Measurements from ENCODE around the gene RRP1B. TPM values are rescaled to one million over a fixed set of nuclear protein-coding genes. Genes with fewer than 3 reads are reported as not detected.
A peak's percentile ranks its signal among the peaks of the same experiment; 100 is the strongest.

RRP1B gene
- total and polyA plus RNA-seq, 5 donors, result 4.7 to 12.5 (median 11.2) TPM

DNA sequence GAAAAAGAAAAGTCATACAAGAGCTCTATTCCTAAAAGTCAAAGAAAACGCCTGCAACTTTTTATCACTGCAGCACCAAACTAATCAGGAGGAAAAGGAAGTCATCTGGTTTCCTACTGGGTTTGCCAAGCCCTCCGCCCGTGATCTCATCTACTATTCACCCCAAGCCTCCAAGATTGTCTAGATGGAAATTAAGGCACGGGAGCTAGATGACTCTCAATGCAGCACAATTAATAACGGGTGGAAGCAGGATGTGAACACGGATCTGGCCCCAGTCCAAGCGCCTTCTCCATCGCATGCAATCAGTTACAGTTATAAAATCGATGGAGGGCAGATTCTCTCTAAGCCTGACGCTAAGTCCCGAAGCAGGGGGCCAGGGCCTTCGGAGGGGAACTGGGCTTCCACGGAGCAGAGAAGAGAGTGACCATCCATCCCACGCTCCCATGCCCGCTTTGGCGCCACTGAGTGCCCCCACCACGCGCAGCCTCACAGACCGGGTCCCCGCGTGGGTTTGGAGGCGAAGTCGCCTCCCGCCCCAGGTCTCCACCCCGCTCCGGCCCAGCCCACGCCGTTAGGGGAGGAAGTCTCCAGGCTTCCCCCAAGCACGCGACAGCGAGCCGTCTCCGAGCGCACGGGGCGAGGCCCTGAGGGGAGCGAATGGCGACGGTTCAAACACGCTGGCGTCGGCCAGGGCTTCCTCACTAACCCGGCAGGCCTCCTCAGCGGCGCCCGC lies 1.8 kb upstream of the RRP1B start:
- Histone ChIP-seq H3K27me3 (ENCODE audit: control insufficient read depth, insufficient read depth) (no peaks in the 10 kb centered on the region), H3K4me3 (ENCODE audit: low read length) (no peak overlapping the region), H3K9me3 (ENCODE audit: control insufficient read depth, low read length) (no peaks in the 10 kb centered on the region), H3K27ac (ENCODE audit: low read length) (no peak overlapping the region), H3K4me1 (ENCODE audit: control insufficient read depth, insufficient read depth, low read length) (peaks cover 4% of the 10 kb centered on the region)
- 65% methylated on average over 46 of the region's 46 CpGs for WGBS
- intact Hi-C loops (cut with DNase I), result loop anchor here in 1 of 4 donors (10.0 kb wide), 2 partner anchors 303 to 343 kb away; no protein-coding TSS in a partner anchor
- DNase-seq (peak; percentile 56 to 75 (median 73)), ATAC-seq (peak in 1 of 2 donors; percentile 71)

DNA sequence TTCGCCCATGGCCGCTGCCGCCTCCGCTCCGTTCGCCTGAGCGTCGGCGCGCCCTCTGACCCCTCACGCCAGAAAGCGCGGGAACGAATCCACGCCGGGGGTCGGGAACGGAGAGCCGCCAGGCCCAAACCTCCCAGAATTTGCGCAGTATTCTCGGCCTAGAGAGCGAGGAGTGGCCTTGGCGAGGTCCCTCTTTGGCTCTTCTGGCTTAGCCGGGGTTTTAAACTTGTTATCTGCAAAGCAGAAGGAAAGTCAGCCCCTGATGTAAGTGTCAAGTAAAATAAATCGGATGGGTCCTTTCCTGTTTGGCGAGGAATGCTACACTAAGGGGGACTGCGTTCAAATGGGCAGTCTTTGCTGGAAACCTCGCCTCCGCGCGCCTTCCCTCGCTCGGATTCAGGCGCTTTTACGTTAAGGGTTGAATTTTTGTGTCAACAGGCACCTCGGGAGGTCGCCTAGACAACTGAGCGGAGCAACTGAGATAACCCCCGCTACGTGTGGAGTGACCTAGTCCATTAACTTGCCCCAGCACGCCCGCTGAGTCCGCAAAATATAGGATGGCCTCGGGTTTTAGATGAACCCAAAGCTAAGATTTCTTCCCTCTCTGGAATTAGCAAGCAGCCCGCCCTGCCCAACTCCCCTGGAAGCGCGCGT lies 1.1 kb upstream of the RRP1B start:
- ATAC-seq (peak in 1 of 2 donors; percentile 29), DNase-seq (peak; percentile 33 to 69 (median 66))
- no peaks in the 10 kb centered on the region for H3K27me3 ChIP-seq (ENCODE audit: control insufficient read depth, insufficient read depth)
- H3K9me3 ChIP-seq (ENCODE audit: control insufficient read depth, low read length), result no peaks in the 10 kb centered on the region
- no peak overlapping the region for H3K27ac ChIP-seq (ENCODE audit: low read length)
- WGBS, result 82% methylated on average over 48 of the region's 48 CpGs
- no peak overlapping the region for H3K4me3 ChIP-seq (ENCODE audit: low read length)
- peaks cover 4% of the 10 kb centered on the region for H3K4me1 ChIP-seq (ENCODE audit: control insufficient read depth, insufficient read depth, low read length)
- intact Hi-C loops (cut with DNase I), result loop anchor here in 1 of 4 donors (10.0 kb wide), 2 partner anchors 303 to 343 kb away; no protein-coding TSS in a partner anchor

DNA sequence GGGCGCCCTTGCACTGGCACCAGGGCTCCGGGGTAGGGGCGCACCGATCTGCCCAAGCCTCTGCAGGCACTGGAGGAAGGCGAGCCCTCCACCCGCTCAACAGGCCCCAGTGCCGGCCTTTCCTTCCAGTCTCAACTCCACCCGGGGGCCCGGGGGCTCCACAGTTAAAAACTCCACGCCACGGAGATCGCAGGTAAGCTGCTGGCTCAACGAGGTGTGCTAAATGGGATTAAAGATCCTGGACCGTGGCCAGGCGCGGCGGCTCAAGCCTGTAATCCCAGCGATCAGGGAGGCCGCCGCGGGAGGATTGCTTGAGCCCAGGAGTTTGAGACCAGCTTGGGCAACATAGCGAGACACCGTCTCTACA lies 608 bp upstream of the RRP1B start:
- ATAC-seq (peak; percentile 5 to 21), DNase-seq (peak in 1 of 3 donors; percentile 79)
- WGBS, result 85% methylated on average over 23 of the region's 23 CpGs
- Histone ChIP-seq H3K9me3 (ENCODE audit: control insufficient read depth, low read length) (no peaks in the 10 kb centered on the region), H3K27ac (ENCODE audit: low read length) (peak overlapping the region; percentile 78), H3K4me3 (ENCODE audit: low read length) (no peak overlapping the region), H3K27me3 (ENCODE audit: control insufficient read depth, insufficient read depth) (no peaks in the 10 kb centered on the region), H3K4me1 (ENCODE audit: control insufficient read depth, insufficient read depth, low read length) (peaks cover 4% of the 10 kb centered on the region)
- intact Hi-C loops (cut with DNase I), result loop anchor here in 1 of 4 donors (10.0 kb wide), 2 partner anchors 304 to 344 kb away; no protein-coding TSS in a partner anchor

DNA sequence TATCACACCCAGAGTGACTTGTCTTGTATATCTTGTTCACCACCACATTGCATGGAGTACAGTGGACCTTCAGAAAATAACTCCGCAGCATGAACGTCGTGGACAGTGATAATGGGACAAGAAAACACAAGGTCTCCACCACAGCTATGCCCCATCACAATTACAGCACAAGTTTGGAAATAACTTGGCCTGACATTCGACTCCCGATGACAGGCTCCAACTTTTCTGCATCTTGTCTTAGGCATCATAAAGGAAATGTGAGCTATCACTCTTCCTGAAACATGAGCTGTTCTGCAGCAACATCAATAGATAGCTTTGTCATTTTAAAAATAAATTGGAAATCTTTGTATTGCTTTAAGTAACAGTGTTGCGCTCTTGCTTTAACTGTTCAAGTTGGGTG lies 2.9 kb downstream of the RRP1B start:
- intact Hi-C loops (cut with DNase I), result loop anchor here in 1 of 4 donors (10.0 kb wide), 1 partner anchor 53 kb away; the partner anchor contains the start of gene PDXK
- ATAC-seq (no peak), DNase-seq (no peak)
- no peak overlapping the region for H3K4me3 ChIP-seq (ENCODE audit: low read length)
- H3K4me1 ChIP-seq (ENCODE audit: control insufficient read depth, insufficient read depth, low read length), result peaks cover 4% of the 10 kb centered on the region
- no peaks in the 10 kb centered on the region for H3K27me3 ChIP-seq (ENCODE audit: control insufficient read depth, insufficient read depth)
- WGBS, result 56% methylated on average over 6 of the region's 6 CpGs
- no peaks in the 10 kb centered on the region for H3K9me3 ChIP-seq (ENCODE audit: control insufficient read depth, low read length)
- no peak overlapping the region for H3K27ac ChIP-seq (ENCODE audit: low read length)

DNA sequence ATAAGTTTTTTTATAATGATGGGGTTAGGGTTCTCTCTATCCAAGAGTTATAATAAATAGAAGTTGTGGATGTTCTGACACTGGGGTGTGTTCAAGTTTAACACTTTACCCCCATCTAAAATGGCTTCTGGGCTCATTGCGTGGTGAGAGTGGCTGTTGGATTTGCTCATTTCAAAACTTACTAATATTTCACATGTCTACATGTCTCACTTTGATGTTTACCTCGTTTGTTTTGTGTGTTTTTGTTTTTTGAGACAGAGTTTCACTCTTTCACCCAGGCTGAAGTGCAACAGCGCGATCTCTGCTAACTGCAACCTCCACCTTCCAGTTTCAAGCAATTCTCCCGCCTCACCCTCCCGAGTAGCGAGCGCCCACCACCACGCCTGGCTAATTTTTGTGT lies 3.7 kb downstream of the RRP1B start:
- DNase-seq (no peak), ATAC-seq (no peak)
- intact Hi-C loops (cut with DNase I), result loop anchor here in 1 of 4 donors (10.0 kb wide), 1 partner anchor 52 kb away; the partner anchor contains the start of gene PDXK
- H3K27me3 ChIP-seq (ENCODE audit: control insufficient read depth, insufficient read depth), result no peaks in the 10 kb centered on the region
- WGBS, result 93% methylated on average over 9 of the region's 9 CpGs
- H3K27ac ChIP-seq (ENCODE audit: low read length), result no peak overlapping the region
- peaks cover 4% of the 10 kb centered on the region for H3K4me1 ChIP-seq (ENCODE audit: control insufficient read depth, insufficient read depth, low read length)
- H3K9me3 ChIP-seq (ENCODE audit: control insufficient read depth, low read length), result no peaks in the 10 kb centered on the region
- no peak overlapping the region for H3K4me3 ChIP-seq (ENCODE audit: low read length)

DNA sequence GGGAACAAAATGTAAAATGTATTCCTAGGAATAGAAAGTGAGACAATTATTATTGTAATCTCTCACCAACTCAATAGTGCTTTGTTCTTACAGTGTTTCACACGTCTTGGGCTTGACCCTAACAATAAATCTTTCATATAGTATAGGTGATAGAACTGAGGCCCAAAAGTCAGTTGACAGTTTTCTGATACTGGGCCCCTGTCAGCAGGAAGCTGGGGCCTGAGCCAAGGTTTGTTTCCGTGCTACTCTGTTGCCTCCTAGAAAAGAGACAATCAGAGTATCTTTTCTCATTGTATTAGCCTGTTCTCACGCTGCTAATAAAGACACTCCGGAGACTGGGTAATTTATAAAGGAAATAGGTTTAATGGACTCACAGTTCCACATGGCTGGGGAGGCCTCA lies 5.0 kb downstream of the RRP1B start:
- Histone ChIP-seq H3K27ac (ENCODE audit: low read length) (no peak overlapping the region), H3K4me3 (ENCODE audit: low read length) (no peak overlapping the region), H3K4me1 (ENCODE audit: control insufficient read depth, insufficient read depth, low read length) (peaks cover 4% of the 10 kb centered on the region), H3K9me3 (ENCODE audit: control insufficient read depth, low read length) (no peaks in the 10 kb centered on the region), H3K27me3 (ENCODE audit: control insufficient read depth, insufficient read depth) (no peaks in the 10 kb centered on the region)
- DNase-seq (no peak), ATAC-seq (no peak)
- intact Hi-C loops (cut with DNase I), result loop anchor here in 1 of 4 donors (10.0 kb wide), 1 partner anchor 50 kb away; the partner anchor contains the start of gene PDXK
- 26% methylated on average over 4 of the region's 4 CpGs for WGBS

DNA sequence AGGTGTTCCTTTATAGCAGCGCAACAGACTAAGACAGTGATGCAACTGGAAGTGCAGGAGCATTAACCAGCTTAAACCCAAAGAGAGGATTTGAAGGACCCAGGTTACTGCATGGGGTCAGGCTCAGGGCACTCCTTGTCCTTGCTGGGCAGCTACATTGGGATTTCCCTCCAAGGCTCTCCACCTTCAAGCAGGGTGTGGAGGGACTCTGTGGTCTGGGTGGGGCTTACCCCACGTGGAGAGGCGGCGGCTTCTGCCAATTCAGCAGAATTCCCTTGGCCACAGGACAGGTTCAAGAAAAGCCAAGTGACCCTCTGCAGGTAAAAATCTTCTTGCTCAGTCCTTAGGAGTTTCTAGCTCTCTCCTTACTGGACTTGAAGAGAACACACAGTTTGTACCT lies 6.5 kb downstream of the RRP1B start:
- Histone ChIP-seq H3K27ac (ENCODE audit: low read length) (no peak overlapping the region), H3K27me3 (ENCODE audit: control insufficient read depth, insufficient read depth) (no peaks in the 10 kb centered on the region), H3K4me3 (ENCODE audit: low read length) (no peak overlapping the region), H3K4me1 (ENCODE audit: control insufficient read depth, insufficient read depth, low read length) (no peaks in the 10 kb centered on the region), H3K9me3 (ENCODE audit: control insufficient read depth, low read length) (no peaks in the 10 kb centered on the region)
- no peak for ATAC-seq
- intact Hi-C loops (cut with DNase I), result loop anchor here in 1 of 4 donors (10.0 kb wide), 1 partner anchor 49 kb away; the partner anchor contains the start of gene PDXK
- DNase-seq, result no peak
- 94% methylated on average over 4 of the region's 4 CpGs for WGBS

DNA sequence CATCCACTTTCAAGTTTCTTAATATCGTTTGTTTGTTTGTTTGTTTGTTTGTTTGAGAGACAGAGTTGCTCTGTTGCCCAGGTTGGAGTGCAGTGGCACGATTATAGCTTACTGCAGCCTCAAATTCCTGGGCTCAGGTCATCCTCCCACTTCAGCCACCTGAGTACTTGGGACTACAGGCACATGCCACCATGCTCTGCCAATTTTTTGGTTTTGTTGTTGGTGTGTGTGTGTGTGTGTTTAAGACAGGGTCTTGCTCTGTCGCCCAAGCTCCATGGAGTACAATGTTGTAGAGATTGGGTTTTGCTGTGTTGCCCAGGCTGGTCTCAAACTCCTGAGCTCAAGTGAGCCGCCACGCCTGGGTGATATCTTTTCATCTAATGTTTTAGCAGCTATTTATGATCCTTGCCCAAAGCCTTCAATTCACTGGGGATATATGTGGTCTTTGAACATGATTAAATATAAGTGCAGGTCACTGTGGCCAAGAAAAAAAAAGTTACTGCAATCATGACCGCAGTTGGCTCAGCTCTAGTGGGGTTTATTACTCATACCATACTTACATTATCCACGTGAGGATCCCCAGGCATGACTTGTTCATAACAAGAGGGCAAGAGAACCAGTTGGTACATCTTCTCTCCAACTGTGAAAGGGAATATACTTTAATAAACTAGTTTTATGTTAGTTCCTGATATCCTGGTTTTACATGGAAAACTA lies 8.0 kb downstream of the RRP1B start:
- Histone ChIP-seq H3K4me3 (ENCODE audit: low read length) (no peak overlapping the region), H3K9me3 (ENCODE audit: control insufficient read depth, low read length) (no peaks in the 10 kb centered on the region), H3K4me1 (ENCODE audit: control insufficient read depth, insufficient read depth, low read length) (no peaks in the 10 kb centered on the region), H3K27me3 (ENCODE audit: control insufficient read depth, insufficient read depth) (no peaks in the 10 kb centered on the region), H3K27ac (ENCODE audit: low read length) (no peak overlapping the region)
- 92% methylated on average over 7 of the region's 7 CpGs for WGBS
- DNase-seq, result no peak
- ATAC-seq, result no peak
- intact Hi-C loops (cut with DNase I), result loop anchor here in 1 of 4 donors (10.0 kb wide), 1 partner anchor 47 kb away; the partner anchor contains the start of gene PDXK

DNA sequence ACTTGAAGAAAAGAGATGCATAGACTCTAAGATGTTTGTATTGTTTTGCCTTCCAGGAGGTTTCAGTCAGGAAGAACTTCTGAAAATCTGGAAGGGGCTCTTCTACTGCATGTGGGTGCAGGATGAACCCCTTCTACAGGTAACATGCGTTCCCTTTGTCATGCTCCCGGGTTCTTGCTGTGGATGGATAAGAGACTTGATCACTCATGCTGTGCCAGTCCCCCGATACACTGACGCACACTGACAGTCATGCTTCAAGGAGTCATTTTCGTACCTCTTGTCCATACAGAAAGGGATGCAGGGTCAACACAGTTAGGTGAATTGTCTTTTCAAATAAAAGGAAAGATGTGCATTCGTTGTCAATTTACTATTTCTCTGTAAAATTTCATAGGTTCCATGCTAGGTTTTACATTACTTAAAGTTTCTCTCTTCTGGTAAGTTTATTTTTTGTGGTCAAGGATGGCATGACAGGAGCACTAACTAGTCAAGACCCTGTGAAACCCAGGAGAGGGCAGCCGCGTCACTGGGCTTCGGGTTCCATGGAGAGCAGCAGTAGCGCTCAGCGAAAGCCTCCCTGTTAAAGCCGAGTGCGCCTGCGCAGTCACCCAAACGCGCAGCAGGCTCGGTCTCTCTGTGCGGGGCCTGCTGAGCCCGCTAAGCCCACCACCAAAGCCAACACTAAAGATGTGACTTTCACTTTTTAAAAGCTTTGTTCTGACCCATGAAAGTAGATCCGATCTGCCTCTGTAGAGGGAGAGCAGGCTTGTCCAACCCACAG lies 10.7 kb downstream of the RRP1B start:
- Histone ChIP-seq H3K4me1 (ENCODE audit: control insufficient read depth, insufficient read depth, low read length) (no peaks in the 10 kb centered on the region), H3K27ac (ENCODE audit: low read length) (no peak overlapping the region), H3K27me3 (ENCODE audit: control insufficient read depth, insufficient read depth) (no peaks in the 10 kb centered on the region), H3K4me3 (ENCODE audit: low read length) (no peak overlapping the region), H3K9me3 (ENCODE audit: control insufficient read depth, low read length) (no peaks in the 10 kb centered on the region)
- intact Hi-C loops (cut with DNase I), result loop anchor here in 2 of 4 donors (10.0 kb wide), 2 partner anchors 45 to 75 kb away; partner anchors contain the start of gene PDXK (in 1 of the 2)
- 89% methylated on average over 20 of the region's 20 CpGs for WGBS
- no peak for ATAC-seq
- DNase-seq, result no peak

DNA sequence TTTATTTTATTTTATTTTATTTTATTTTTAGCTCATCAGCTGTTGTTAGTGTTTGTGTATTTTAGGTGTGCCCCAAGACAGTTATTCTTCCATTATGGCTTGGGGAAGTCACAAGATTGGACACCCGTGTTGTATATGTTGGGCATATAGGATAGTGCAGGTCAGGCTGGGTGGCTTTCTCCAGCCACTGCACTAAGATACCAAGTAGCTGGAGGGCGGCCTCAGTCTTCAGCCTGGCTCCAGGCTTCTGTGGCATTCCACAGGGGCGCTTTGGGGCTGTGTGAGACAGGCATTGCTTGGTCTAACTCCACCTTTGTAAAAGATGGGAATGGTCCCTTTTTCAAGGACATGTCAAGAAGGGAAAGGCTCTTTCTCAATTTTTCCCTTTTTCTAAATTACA lies 16.5 kb downstream of the RRP1B start:
- H3K9me3 ChIP-seq (ENCODE audit: control insufficient read depth, low read length), result no peaks in the 10 kb centered on the region
- H3K27ac ChIP-seq (ENCODE audit: low read length), result no peak overlapping the region
- intact Hi-C loops (cut with DNase I), result loop anchor here in 1 of 4 donors (10.0 kb wide), 1 partner anchor 69 kb away; no protein-coding TSS in a partner anchor
- no peak overlapping the region for H3K4me3 ChIP-seq (ENCODE audit: low read length)
- WGBS, result 89% methylated on average over 3 of the region's 3 CpGs
- no peaks in the 10 kb centered on the region for H3K27me3 ChIP-seq (ENCODE audit: control insufficient read depth, insufficient read depth)
- DNase-seq, result no peak
- no peak for ATAC-seq
- no peaks in the 10 kb centered on the region for H3K4me1 ChIP-seq (ENCODE audit: control insufficient read depth, insufficient read depth, low read length)

All from right cardiac atrium (tissue), 5 donors.